Endothelial cell of umbilical vein (primary cell): ENCODE measurements around the gene C3orf22. TPM values are rescaled to one million over a fixed set of nuclear protein-coding genes. Genes with fewer than 3 reads are reported as not detected.

Experiments used
- BruUV-seq: library from RNA; stranded (reverse); fragments of 400-500 nt; replicated peaks from 2 replicates; lab custom pipeline; 2021; lab: Mats Ljungman, UMichigan
- CTCF ChIA-PET: fragments of 300-600, 350-600 bp; sonication (Branson Sonifier 250); formaldehyde crosslinking; loops from one replicate; lab custom pipeline; 2021; ENCODE audit warnings: antibody characterized with exemption, inconsistent platforms; lab: Charles Lee
- POLR2A ChIA-PET: fragments of 300-600, 350-600 bp; sonication (Branson Sonifier 250); formaldehyde crosslinking; loops from one replicate; lab custom pipeline; 2021; ENCODE audit warnings: antibody characterized with exemption, inconsistent platforms; lab: Charles Lee
- DNase-seq: peaks from one replicate; pipeline ENCODE4 v3.0.0-alpha.2; 2011; ENCODE audit warnings: low read depth, low spot score
- FAIRE-seq: peaks from 2 replicates; lab custom pipeline; 2011; peaks lifted over from hg19 to GRCh38; lab: Jason Lieb, UNC
- H2AFZ ChIP-seq: 2 replicates; pipeline ENCODE4 v1.6.0; 2012; ENCODE audit warnings: low read depth, low read length, control low read depth, inconsistent platforms
- H3K27ac ChIP-seq: 2 replicates; pipeline ENCODE4 v1.5.1; 2011; ENCODE audit warnings: low read depth, mild to moderate bottlenecking, control low read depth, low read length, moderate library complexity; ENCODE audit not compliant: insufficient read depth
- H3K27me3 ChIP-seq, 2 experiments: 2 replicates each; pipeline versions ENCODE4 v1.6.0 to v1.6.1; 2011; ENCODE audit warnings: low read length in 2 of 2, mixed read lengths in 1 of 2; ENCODE audit not compliant: control insufficient read depth in 2 of 2, insufficient read depth in 2 of 2
- H3K36me3 ChIP-seq, 2 experiments: 2 replicates in 1 of 2; 3 replicates in 1 of 2; pipeline ENCODE4 v1.5.1; 2011; ENCODE audit warnings: low read length in 2 of 2, mild to moderate bottlenecking in 1 of 2, moderate library complexity in 1 of 2; ENCODE audit not compliant: control insufficient read depth in 2 of 2, insufficient read depth in 2 of 2; ENCODE audit errors: extremely low read depth in 1 of 2
- H3K4me1 ChIP-seq: 3 replicates; pipeline ENCODE4 v1.5.1; 2011; ENCODE audit warnings: mild to moderate bottlenecking, low read length; ENCODE audit not compliant: control insufficient read depth, insufficient read depth; ENCODE audit errors: extremely low read depth
- H3K4me2 ChIP-seq: 2 replicates; pipeline ENCODE4 v1.6.1; 2011; ENCODE audit warnings: low read length, control low read depth, mixed read lengths; ENCODE audit not compliant: insufficient read depth
- H3K4me3 ChIP-seq, 3 experiments: fragments of 200-600 bp in 1 of 3; sonication (generic), shearing (Covaris generic) in 1 of 3; replicated peaks in 1 of 3; 2 replicates each; pipeline ENCODE4 v1.5.1; 2011 to 2016; ENCODE audit warnings: control low read depth in 3 of 3, low read length in 3 of 3, mild to moderate bottlenecking in 2 of 3, inconsistent platforms in 1 of 3, low read depth in 1 of 3, moderate library complexity in 1 of 3; ENCODE audit not compliant: insufficient read depth in 1 of 3
- H3K79me2 ChIP-seq: 2 replicates; pipeline ENCODE4 v1.6.0; 2012; ENCODE audit warnings: low read length, inconsistent platforms; ENCODE audit not compliant: control insufficient read depth, insufficient read depth
- H3K9ac ChIP-seq: replicated peaks from 2 replicates; pipeline ENCODE3; 2011; ENCODE audit warnings: low read length, control low read depth; ENCODE audit not compliant: insufficient read depth; ENCODE audit errors: extremely low read depth
- H3K9me1 ChIP-seq: replicated peaks from 3 replicates; pipeline ENCODE4 v1.6.0; 2011; ENCODE audit warnings: mild to moderate bottlenecking, low read length; ENCODE audit not compliant: control insufficient read depth, insufficient read depth; ENCODE audit errors: extremely low read depth
- H3K9me3 ChIP-seq: replicated peaks from 2 replicates; pipeline ENCODE4 v1.5.1; 2012; ENCODE audit warnings: low read length, inconsistent platforms; ENCODE audit not compliant: control insufficient read depth, insufficient read depth
- H4K20me1 ChIP-seq: replicated peaks from 2 replicates; pipeline ENCODE3; 2011; ENCODE audit warnings: mild to moderate bottlenecking, low read length; ENCODE audit not compliant: control insufficient read depth, insufficient read depth; ENCODE audit errors: extremely low read depth
- EZH2 ChIP-seq: IDR thresholded peaks from 2 replicates; pipeline ENCODE4 v1.6.1; 2012; ENCODE audit warnings: borderline replicate concordance, low read depth, mild to moderate bottlenecking, moderate library complexity, low read length, inconsistent platforms; ENCODE audit not compliant: severe bottlenecking
- FOS ChIP-seq: IDR thresholded peaks from 2 replicates; pipeline ENCODE4 v1.6.1; 2011; ENCODE audit warnings: mild to moderate bottlenecking, low read length, moderate library complexity, borderline replicate concordance; ENCODE audit not compliant: insufficient read depth
- GATA2 ChIP-seq: IDR thresholded peaks from 2 replicates; pipeline ENCODE4 v1.7.0; 2011; ENCODE audit warnings: low read depth, mild to moderate bottlenecking, moderate library complexity, mixed read lengths, low read length; ENCODE audit not compliant: insufficient read length, insufficient read depth
- JUN ChIP-seq: IDR thresholded peaks from 2 replicates; pipeline ENCODE4 v1.6.1; 2011; ENCODE audit warnings: borderline replicate concordance, low read depth; ENCODE audit not compliant: insufficient read length, insufficient read depth
- MYC ChIP-seq: IDR thresholded peaks from one replicate; pipeline ENCODE4 v1.6.1; 2011; ENCODE audit warnings: mild to moderate bottlenecking, low read depth, low read length
- dilution Hi-C: fragments of 300-500 bp; cut with MboI; formaldehyde crosslinking; loops from one replicate; pipeline ENCODE4 v1.15.0; 2019; ENCODE audit warnings: low sequenced_read_pairs; ENCODE audit not compliant: extremely low pct_ligation_motif_present
- intact Hi-C: fragments of 100-400 bp; cut with micrococcal nuclease; formaldehyde crosslinking; loops from one replicate; pipeline ENCODE4 v1.10.0; 2022
- polyA plus RNA-seq, 4 experiments: library from polyadenylated mRNA; depleted of rRNA in 3 of 4; stranded (reverse) in 3 of 4; unstranded in 1 of 4; fragments of >200 nt; gene quantifications; 2 replicates each; pipeline versions ENCODE4 v1.2.1 to v1.2.3, GENCODE V29; 2011 to 2012; ENCODE audit warnings: missing spikeins in 1 of 4
- total RNA-seq: library from RNA; stranded (reverse); gene quantifications from 2 replicates; pipeline ENCODE4 v1.2.3, GENCODE V29; 2021
- TF ChIP-seq, protein P1 (sequence below): IDR thresholded peaks from 2 replicates; pipeline ENCODE4 v1.6.1; 2011; ENCODE audit not compliant: insufficient read depth, insufficient read length
- TF ChIP-seq, protein P2 (sequence below), 2 donors: IDR thresholded peaks; 1 replicate in 1 of 2; 2 replicates in 1 of 2; pipeline ENCODE4 v1.5.1; 2011; ENCODE audit warnings: low read length in 2 of 2, mild to moderate bottlenecking in 2 of 2, moderate library complexity in 2 of 2, control low read depth in 1 of 2, inconsistent platforms in 1 of 2, low read depth in 1 of 2; ENCODE audit not compliant: insufficient read depth in 1 of 2; ENCODE audit errors: extremely low read depth in 1 of 2

Gene C3orf22
- total and polyA plus RNA-seq, 2 donors (not counting 3 experiments of a cell fraction or from before 2014, with no cell fraction given): not detected

DNA sequence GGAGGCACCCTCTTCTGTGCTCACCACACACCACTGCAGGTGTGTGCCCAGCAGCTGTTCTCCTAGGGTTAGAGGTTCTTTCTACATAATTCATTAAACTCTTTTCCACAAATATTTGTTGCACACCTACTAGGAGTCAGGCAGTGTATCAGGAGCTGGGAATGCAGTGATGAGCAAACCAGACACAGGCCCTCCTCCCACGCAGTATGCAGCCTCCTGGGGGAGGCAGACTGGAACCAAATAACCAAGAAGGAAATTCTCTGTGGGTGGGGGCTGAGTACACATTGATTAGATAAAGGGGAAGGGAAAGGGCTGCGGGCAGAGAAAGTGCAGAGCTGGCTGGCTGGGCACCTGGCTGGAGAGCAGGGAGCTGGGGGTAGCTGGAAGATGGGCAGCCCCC, 18.5 kb upstream of the C3orf22 start:
- Histone ChIP-seq H3K9me1 (no peaks in the 10 kb centered on the region), H3K4me3 (no peak overlapping the region), H4K20me1 (no peaks in the 10 kb centered on the region), H3K79me2 (no peaks in the 10 kb centered on the region), H3K4me1 (no peaks in the 10 kb centered on the region), H2AFZ (no peak overlapping the region), H3K27me3 (peaks cover 5 to 8% of the 10 kb centered on the region in 2 experiments), H3K36me3 (no peaks in the 10 kb centered on the region), H3K27ac (no peak overlapping the region), H3K9me3 (no peaks in the 10 kb centered on the region), H3K4me2 (no peak overlapping the region), H3K9ac (no peak overlapping the region)
- no peak for FAIRE-seq
- no peak for DNase-seq
- ChIA-PET POLR2A (no interaction called here), CTCF (no interaction called here)
- TF ChIP-seq, protein P1, sequence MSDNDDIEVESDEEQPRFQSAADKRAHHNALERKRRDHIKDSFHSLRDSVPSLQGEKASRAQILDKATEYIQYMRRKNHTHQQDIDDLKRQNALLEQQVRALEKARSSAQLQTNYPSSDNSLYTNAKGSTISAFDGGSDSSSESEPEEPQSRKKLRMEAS: no peak
- TF ChIP-seq EZH2 (no peak), MYC (no peak), FOS (no peak), GATA2 (no peak), JUN (no peak)
- TF ChIP-seq, protein P2, sequence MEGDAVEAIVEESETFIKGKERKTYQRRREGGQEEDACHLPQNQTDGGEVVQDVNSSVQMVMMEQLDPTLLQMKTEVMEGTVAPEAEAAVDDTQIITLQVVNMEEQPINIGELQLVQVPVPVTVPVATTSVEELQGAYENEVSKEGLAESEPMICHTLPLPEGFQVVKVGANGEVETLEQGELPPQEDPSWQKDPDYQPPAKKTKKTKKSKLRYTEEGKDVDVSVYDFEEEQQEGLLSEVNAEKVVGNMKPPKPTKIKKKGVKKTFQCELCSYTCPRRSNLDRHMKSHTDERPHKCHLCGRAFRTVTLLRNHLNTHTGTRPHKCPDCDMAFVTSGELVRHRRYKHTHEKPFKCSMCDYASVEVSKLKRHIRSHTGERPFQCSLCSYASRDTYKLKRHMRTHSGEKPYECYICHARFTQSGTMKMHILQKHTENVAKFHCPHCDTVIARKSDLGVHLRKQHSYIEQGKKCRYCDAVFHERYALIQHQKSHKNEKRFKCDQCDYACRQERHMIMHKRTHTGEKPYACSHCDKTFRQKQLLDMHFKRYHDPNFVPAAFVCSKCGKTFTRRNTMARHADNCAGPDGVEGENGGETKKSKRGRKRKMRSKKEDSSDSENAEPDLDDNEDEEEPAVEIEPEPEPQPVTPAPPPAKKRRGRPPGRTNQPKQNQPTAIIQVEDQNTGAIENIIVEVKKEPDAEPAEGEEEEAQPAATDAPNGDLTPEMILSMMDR (IDR thresholded peaks at IDR 0.05; ENCODE audit: extremely low read depth in 1 of 2, insufficient read depth in 1 of 2, low read depth in 1 of 2, low read length in 2 of 2): no peak
- intact Hi-C loops: no loop called here
- dilution Hi-C loops: no loop called here
- BruUV-seq: no TSS peak
